Measurements from ENCODE around the gene GRB7. TPM values are rescaled to one million over a fixed set of nuclear protein-coding genes. Genes with fewer than 3 reads are reported as not detected.
A peak's percentile ranks its signal among the peaks of the same experiment; 100 is the strongest.
"Not testable (repeated sequence)": the region's sequence is repeated elsewhere in the genome, so short reads cannot be mapped to it uniquely, and the experiment has no call there.

Gene GRB7
- 2.9 TPM for total RNA-seq
- 2.7 TPM for polyA plus RNA-seq

DNA sequence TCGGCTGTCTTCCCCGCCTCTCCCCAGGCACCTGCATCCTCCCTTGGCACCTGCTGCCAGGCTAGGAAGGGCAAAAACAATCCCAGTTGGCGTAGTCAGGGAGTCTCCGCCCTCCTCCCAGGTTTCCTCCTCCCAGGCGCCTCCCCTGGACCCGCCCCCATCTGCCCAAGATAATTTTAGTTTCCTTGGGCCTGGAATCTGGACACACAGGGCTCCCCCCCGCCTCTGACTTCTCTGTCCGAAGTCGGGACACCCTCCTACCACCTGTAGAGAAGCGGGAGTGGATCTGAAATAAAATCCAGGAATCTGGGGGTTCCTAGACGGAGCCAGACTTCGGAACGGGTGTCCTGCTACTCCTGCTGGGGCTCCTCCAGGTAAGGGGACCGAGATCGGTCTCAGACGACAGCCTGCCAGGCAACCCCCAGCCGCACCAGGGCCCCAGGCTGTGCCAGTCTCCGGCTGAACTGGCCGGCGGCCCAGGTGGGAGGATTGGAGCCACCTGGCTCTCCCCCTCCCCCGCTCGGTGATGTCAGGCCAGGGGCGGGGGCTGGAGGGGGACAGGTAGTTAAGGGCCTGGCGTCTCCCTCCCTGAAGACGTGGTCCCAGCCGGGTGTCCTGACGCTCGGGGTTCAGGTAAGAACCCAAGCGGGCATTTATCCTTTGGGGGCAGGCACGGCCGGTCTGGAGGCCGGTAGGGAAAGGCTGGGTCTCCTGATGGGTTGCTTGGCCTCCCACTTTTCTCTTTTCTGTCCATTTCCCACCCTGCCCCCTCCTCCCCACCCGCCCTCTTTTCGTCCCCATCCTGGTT, at the start of gene GRB7:
TSS of gene GRB7 (plus strand) at position 179 of the 808 bp plus-strand sequence. CDS start 4,364 bp downstream, outside the sequence.
- no peaks in the 10 kb centered on the region for H3K36me3 ChIP-seq (ENCODE audit: insufficient read depth)
- DNase-seq (ENCODE audit: extremely low spot score): no peak
- peak within 1 kb of the TSS; percentile 63 for H3K27ac ChIP-seq (ENCODE audit: low read depth)

DNA sequence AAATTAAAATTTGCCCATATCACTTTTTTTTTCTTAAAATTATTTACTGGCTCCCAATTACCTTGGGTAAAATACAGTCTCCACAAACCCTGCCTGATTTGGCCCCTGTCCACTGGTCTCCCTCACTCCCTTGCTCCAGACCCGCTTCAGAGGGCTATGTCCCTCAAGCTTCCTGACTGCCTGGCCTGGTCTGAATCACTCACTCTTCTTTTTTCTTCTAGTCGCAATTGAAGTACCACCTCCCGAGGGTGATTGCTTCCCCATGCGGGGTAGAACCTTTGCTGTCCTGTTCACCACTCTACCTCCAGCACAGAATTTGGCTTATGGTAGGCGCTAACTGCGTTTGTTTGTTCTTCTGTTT, 49.3 kb upstream of the GRB7 start:
- peak overlapping the region; percentile 59 for H3K4me3 ChIP-seq (ENCODE audit: low read depth, low read length)
- DNase-seq (ENCODE audit: extremely low spot score): no peak
- peak overlapping the region; percentile 57 for H3K27ac ChIP-seq (ENCODE audit: low read depth)
- no peaks in the 10 kb centered on the region for H3K36me3 ChIP-seq (ENCODE audit: insufficient read depth)
- 12% methylated on average over 6 of the region's 6 CpGs for WGBS
- H3K4me1 ChIP-seq (ENCODE audit: insufficient read depth): peaks cover 3% of the 10 kb centered on the region

More for the DNA sequence above, at the start of gene GRB7:
- Histone ChIP-seq H3K4me1 (ENCODE audit: insufficient read depth) (no peaks in the 10 kb centered on the region), H3K4me3 (ENCODE audit: low read depth, low read length) (peak within 1 kb of the TSS; percentile 23)
- WGBS: 7% methylated on average over 34 of the region's 34 CpGs

DNA sequence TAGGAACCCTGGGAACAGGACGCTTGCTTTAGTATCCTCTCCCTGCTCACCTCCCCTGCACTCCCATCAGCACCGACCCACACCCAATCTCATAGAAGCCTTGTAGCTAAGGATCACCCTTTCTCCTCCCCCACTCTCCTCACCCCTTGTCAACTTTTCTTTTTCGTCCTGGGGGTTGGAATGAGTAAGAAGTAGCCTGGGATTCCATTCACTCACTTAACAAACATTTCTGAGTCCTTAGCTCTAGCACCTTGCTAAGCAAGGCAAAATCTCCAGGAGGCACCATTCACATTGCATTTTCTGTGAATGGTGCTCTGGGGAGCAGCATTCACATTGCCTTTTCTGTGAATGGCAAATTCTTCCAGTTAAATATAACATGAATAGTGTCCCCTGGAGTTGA, 48.8 kb upstream of the GRB7 start:
- H3K4me3 ChIP-seq (ENCODE audit: low read depth, low read length): no peak overlapping the region

DNA sequence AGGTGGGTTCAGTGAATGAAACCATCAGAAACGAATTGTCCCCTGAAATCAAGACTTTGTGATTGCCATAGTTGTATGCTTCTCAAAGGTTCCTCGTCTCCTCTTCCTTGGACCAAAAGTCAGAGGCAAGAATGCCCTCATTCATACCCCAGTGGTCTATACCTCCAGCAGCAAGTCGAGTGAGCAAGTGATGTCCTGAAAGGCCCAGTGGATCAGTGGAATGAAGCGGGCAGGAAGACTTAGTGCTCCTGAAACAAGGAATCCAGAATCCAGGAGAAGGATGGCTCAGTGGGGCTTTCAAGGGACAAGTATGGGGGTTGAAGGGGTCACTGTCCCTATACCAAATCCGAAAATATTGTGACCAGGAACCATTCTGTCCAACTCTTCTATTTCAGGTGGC, 43.1 kb upstream of the GRB7 start:
- Histone ChIP-seq H3K4me3 (ENCODE audit: low read depth, low read length) (no peak overlapping the region), H3K27ac (ENCODE audit: low read depth) (no peak overlapping the region), H3K36me3 (ENCODE audit: insufficient read depth) (no peaks in the 10 kb centered on the region), H3K4me1 (ENCODE audit: insufficient read depth) (no peaks in the 10 kb centered on the region)
- WGBS: 85% methylated on average over 5 of the region's 5 CpGs
- no peak for DNase-seq (ENCODE audit: extremely low spot score)

More for the DNA sequence above, 48.8 kb upstream of the GRB7 start:
- DNase-seq (ENCODE audit: extremely low spot score): no peak
- Histone ChIP-seq H3K27ac (ENCODE audit: low read depth) (no peak overlapping the region), H3K4me1 (ENCODE audit: insufficient read depth) (peaks cover 3% of the 10 kb centered on the region), H3K36me3 (ENCODE audit: insufficient read depth) (no peaks in the 10 kb centered on the region)
- WGBS: 38% methylated on average over 3 of the region's 3 CpGs

DNA sequence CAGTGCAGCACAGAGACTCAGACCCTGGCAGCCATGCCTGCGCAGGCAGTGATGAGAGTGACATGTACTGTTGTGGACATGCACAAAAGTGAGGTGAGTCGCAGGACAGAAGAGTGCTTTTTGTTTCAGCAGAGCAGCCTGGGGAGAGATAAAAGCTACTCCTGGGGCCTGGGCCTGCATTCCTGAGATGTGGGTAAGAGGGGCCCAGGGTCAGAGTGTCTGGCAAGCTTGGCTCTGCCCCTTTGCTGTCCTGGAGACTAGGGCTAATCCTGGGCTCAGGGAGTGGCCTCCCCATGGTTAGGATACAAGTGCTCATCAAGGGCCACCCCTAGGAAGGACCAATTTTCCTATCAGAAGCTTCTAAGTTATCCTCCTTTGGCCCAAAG, 42.7 kb upstream of the GRB7 start:
- no peaks in the 10 kb centered on the region for H3K36me3 ChIP-seq (ENCODE audit: insufficient read depth)
- no peak for DNase-seq (ENCODE audit: extremely low spot score)
- no peaks in the 10 kb centered on the region for H3K4me1 ChIP-seq (ENCODE audit: insufficient read depth)
- 87% methylated on average over 2 of the region's 2 CpGs for WGBS
- H3K27ac ChIP-seq (ENCODE audit: low read depth): no peak overlapping the region
- H3K4me3 ChIP-seq (ENCODE audit: low read depth, low read length): no peak overlapping the region

DNA sequence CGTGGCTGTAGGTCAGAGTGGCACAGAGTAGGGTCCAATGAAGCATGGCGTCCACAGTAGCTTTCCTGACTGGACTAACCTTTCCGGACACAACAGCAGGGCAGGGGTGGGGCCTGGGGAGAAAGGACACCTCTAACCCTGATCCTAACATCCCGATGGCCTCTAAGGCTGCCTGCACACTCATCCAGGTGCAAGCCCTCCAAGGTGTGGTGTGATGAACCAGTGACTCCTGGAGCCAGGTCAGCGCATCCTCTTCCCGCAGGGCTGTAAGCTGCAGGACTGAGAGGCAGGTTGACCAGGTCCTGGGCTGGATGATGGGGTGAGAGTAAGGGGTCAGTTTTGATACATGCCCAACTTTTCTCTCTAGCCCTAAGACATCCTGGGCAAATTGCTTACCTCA, 41.0 kb upstream of the GRB7 start:
- 88% methylated on average over 6 of the region's 6 CpGs for WGBS
- Histone ChIP-seq H3K27ac (ENCODE audit: low read depth) (no peak overlapping the region), H3K36me3 (ENCODE audit: insufficient read depth) (no peaks in the 10 kb centered on the region), H3K4me3 (ENCODE audit: low read depth, low read length) (no peak overlapping the region), H3K4me1 (ENCODE audit: insufficient read depth) (no peaks in the 10 kb centered on the region)
- DNase-seq (ENCODE audit: extremely low spot score): no peak

DNA sequence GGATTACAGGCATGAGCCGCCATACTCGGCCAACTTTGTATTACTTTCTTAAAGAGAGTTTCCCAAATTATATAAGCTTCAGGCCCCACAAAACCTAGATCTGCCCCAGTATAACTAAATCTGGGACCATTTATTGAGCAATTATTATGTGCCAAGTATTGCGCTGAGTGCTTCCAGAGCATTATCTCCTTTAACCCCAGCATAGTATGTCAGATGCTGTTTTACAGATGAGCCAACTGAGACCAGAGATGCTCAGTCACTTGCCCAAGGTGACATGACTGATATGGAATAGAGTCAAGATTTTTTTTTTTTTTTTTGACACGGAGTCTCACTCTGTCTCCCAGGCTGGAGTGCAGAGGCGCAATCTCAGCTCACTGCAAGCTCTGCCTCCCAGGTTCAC, 39.8 kb upstream of the GRB7 start:
- no peaks in the 10 kb centered on the region for H3K4me1 ChIP-seq (ENCODE audit: insufficient read depth)
- WGBS: 94% methylated on average over 5 of the region's 5 CpGs
- no peak for DNase-seq (ENCODE audit: extremely low spot score)
- no peaks in the 10 kb centered on the region for H3K36me3 ChIP-seq (ENCODE audit: insufficient read depth)
- no peak overlapping the region for H3K4me3 ChIP-seq (ENCODE audit: low read depth, low read length)
- H3K27ac ChIP-seq (ENCODE audit: low read depth): no peak overlapping the region

DNA sequence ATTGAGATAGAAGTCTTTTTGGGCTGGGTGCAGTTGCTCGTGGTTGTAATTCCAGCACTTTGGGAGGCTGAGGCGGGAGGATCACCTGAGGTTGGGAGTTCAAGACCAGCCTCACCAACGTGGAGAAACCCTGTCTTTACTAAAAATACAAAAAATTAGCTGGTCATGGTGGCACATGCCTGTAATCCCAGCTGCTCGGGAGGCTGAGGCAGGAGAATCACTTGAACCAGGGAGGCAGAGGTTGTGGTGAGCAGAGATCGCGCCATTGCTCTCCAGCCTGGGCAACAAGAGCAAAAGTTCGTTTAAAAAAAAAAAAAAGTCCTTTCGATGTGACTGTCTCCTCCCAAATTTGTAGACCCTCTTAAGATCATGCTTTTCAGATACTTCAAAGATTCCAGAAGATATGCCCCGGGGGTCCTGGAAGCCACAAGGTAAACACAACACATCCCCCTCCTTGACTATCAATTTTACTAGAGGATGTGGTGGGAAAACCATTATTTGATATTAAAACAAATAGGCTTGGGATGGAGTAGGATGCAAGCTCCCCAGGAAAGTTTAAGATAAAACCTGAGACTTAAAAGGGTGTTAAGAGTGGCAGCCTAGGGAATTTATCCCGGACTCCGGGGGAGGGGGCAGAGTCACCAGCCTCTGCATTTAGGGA, 38.5 kb upstream of the GRB7 start:
- peak overlapping the region; percentile 88 for H3K4me3 ChIP-seq (ENCODE audit: low read depth, low read length)
- H3K4me1 ChIP-seq (ENCODE audit: insufficient read depth); H3K36me3 ChIP-seq (ENCODE audit: insufficient read depth); H3K27ac ChIP-seq (ENCODE audit: low read depth); DNase-seq (ENCODE audit: extremely low spot score): not testable (repeated sequence)
- WGBS: 48% methylated on average over 11 of the region's 11 CpGs

DNA sequence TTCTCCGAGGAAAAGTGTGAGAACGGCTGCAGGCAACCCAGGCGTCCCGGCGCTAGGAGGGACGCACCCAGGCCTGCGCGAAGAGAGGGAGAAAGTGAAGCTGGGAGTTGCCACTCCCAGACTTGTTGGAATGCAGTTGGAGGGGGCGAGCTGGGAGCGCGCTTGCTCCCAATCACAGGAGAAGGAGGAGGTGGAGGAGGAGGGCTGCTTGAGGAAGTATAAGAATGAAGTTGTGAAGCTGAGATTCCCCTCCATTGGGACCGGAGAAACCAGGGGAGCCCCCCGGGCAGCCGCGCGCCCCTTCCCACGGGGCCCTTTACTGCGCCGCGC, 38.0 kb upstream of the GRB7 start, which contains the start of gene ERBB2:
TSS of gene ERBB2 (plus strand) at position 247 of the 330 bp plus-strand sequence. CDS start 175 bp downstream, outside the sequence.
- WGBS: 1% methylated on average over 20 of the region's 20 CpGs
- peak; percentile 75 for DNase-seq (ENCODE audit: extremely low spot score)
- peak within 1 kb of the TSS; percentile 95 for H3K27ac ChIP-seq (ENCODE audit: low read depth)
- peak within 1 kb of the TSS; percentile 88 for H3K4me3 ChIP-seq (ENCODE audit: low read depth, low read length)
- H3K36me3 ChIP-seq (ENCODE audit: insufficient read depth): no peaks in the 10 kb centered on the region
- no peaks in the 10 kb centered on the region for H3K4me1 ChIP-seq (ENCODE audit: insufficient read depth)

DNA sequence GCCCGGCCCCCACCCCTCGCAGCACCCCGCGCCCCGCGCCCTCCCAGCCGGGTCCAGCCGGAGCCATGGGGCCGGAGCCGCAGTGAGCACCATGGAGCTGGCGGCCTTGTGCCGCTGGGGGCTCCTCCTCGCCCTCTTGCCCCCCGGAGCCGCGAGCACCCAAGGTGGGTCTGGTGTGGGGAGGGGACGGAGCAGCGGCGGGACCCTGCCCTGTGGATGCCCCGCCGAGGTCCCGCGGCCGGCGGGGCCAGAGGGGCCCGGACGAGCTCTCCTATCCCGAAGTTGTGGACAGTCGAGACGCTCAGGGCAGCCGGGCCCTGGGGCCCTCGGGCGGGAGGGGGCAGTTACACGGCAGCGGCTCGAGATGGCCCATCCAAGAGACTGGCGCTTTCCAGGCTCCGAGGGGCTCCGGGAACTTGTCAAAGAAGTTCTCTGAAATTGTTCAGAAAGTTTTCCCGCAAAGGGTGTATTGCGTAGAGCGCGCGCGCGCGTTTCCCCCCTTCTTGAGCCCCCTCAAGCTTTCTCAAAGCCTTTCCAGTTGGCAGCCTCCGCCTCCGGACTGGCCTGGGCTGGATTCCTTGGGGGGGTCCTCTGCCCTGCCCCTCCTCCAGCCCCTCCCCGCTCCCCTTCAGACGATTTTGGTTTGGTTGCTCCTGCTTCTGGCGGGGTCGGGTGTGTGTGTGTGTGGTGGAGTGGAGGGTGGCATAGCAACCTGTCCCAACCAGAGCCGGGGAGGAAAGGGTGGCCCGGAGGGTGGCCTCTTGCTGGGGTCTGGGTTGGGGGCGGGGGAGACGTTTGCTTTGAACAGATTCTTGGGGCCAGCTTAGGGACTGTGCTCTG, 37.4 kb upstream of the GRB7 start:
- peak overlapping the region; percentile 95 for H3K27ac ChIP-seq (ENCODE audit: low read depth)
- DNase-seq (ENCODE audit: extremely low spot score): no peak
- H3K36me3 ChIP-seq (ENCODE audit: insufficient read depth): no peaks in the 10 kb centered on the region
- H3K4me3 ChIP-seq (ENCODE audit: low read depth, low read length): peak overlapping the region; percentile 88
- WGBS: under 1% methylated on average over 57 of the region's 57 CpGs
- peaks cover 3% of the 10 kb centered on the region for H3K4me1 ChIP-seq (ENCODE audit: insufficient read depth)

DNA sequence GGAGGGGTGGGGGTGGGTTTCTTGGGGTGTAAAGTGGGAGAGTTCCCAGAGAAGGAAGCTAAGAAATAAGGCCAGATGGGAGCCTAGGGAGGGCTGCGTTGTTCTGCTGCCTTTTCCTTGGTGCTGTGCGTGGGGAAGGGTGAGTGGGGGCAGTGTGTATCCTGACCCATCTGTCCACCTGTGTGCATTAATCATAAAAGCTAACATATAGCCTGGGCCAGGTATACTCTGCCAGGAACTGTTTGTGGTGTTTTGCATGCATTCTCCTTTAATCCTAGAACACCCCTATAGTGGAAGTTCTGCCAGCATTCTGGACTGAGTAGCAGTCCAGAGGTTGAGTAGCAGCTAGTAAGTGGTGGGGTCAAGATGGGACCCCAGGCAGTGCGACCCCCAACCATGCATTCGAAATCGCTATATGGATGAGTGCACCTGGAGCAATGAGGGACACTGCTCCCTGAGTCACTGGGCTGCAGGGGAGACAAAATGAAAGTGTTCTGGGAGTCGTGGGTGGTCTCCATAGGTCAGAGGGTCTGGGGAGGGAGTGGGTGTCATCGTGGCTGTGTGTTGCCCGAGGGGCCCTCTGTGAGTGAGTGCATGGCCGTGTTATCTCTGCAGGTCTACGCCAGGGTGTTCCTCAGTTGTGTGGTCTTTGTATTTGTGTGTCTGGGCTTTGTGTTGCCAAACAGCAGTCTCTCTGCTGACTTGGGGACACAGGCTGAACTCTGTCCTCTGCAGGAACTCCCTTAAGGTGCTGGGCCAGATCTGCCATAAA, 36.5 kb upstream of the GRB7 start:
- Histone ChIP-seq H3K36me3 (ENCODE audit: insufficient read depth) (no peaks in the 10 kb centered on the region), H3K27ac (ENCODE audit: low read depth) (peak overlapping the region; percentile 95), H3K4me1 (ENCODE audit: insufficient read depth) (peaks cover 3% of the 10 kb centered on the region), H3K4me3 (ENCODE audit: low read depth, low read length) (peak overlapping the region; percentile 88)
- WGBS: 30% methylated on average over 10 of the region's 10 CpGs
- no peak for DNase-seq (ENCODE audit: extremely low spot score)

DNA sequence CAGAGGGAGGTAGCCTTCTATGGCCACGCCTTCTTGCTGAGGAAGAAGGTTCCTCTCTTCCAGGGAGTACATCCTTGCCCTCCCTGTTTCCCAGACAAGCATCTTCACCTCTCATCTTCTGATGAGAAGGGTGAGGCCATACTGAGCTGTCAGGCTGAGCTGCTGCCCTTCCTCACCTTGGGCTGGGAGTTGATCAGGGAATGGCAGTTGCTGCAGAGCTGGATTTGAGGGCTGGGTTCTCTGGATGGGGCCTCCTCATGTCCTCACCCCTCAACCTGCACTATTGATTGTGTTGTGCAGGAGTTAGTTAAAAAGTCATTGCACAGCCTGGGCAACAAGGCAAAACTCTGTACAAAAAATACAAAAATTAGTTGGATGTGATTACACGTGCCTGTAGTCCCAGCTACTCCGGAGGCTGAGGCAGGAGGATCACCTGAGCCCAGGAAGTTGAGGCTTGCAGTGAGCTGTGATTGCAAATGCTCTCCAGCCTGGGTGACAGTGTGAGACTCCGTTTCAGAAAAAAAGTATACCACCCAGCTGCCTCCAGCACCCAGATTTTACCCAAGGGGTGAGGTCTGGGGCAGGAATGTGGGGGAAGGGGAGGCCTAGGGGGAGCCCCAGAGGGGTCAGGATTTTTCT, 35.8 kb upstream of the GRB7 start:
- DNase-seq (ENCODE audit: extremely low spot score): no peak
- Histone ChIP-seq H3K4me1 (ENCODE audit: insufficient read depth) (peaks cover 3% of the 10 kb centered on the region), H3K27ac (ENCODE audit: low read depth) (no peak overlapping the region), H3K4me3 (ENCODE audit: low read depth, low read length) (no peak overlapping the region), H3K36me3 (ENCODE audit: insufficient read depth) (no peaks in the 10 kb centered on the region)
- 75% methylated on average over 4 of the region's 4 CpGs for WGBS
